K562 (cell line): ENCODE results near the gene PPOX. TPM values are rescaled to one million over a fixed set of nuclear protein-coding genes. Genes with fewer than 3 reads are reported as not detected.

Experiments used
- ATF7 ChIP-seq: fragments of 450-650 bp; IDR thresholded peaks from 2 replicates; pipeline ENCODE4 v1.7.1; 2014; ENCODE audit warnings: mild to moderate bottlenecking, moderate library complexity
- CHD1 ChIP-seq: fragments of 200-600 bp; sonication (generic); IDR thresholded peaks from one replicate; pipeline ENCODE4 v1.6.1; 2012; ENCODE audit warnings: mild to moderate bottlenecking, moderate library complexity, low read length, inconsistent platforms
- E2F3 ChIP-seq: fragments of 250-450 bp; sonication (Bioruptor Pico); IDR thresholded peaks from 2 replicates; pipeline ENCODE4 v1.4.0; 2020; ENCODE audit warnings: mild to moderate bottlenecking
- EHMT2 ChIP-seq: fragments of 450-650 bp; IDR thresholded peaks from 2 replicates; pipeline ENCODE4 v1.6.1; 2018; ENCODE audit warnings: antibody characterized with exemption
- ETV1 ChIP-seq: fragments of 450-650 bp; conservative IDR thresholded peaks from 2 replicates; pipeline ENCODE4 v1.6.1; 2016; ENCODE audit warnings: missing genetic modification characterization, control low read depth, low read depth, missing compliant biosample characterization
- FOXA3 ChIP-seq, 2 experiments: fragments of 450-650 bp in 1 of 2; sonication (generic) in 1 of 2; formaldehyde crosslinking; IDR thresholded peaks in 1 of 2; conservative IDR thresholded peaks in 1 of 2; 2 replicates each; pipeline versions ENCODE4 v1.4.0 to v1.8.0; 2020 to 2022; ENCODE audit warnings: mild to moderate bottlenecking in 2 of 2, missing genetic modification reagents in 1 of 2
- GABPB2 ChIP-seq: fragments of 250-450 bp; sonication (Bioruptor Pico); conservative IDR thresholded peaks from 2 replicates; pipeline ENCODE4 v1.5.1; 2021; ENCODE audit warnings: mild to moderate bottlenecking
- NCOA1 ChIP-seq: fragments of 450-650 bp; IDR thresholded peaks from 2 replicates; pipeline ENCODE4 v1.6.1; 2016; ENCODE audit warnings: low read depth
- NCOA2 ChIP-seq, 2 experiments: fragments of 450-650 bp; IDR thresholded peaks; 2 replicates each; pipeline ENCODE4 v1.6.1; 2018; ENCODE audit warnings: mild to moderate bottlenecking in 2 of 2, moderate library complexity in 1 of 2; ENCODE audit not compliant: partially characterized antibody in 2 of 2
- POLR2AphosphoS5 ChIP-seq: IDR thresholded peaks from 2 replicates; pipeline ENCODE4 v1.6.1; 2011; ENCODE audit warnings: mild to moderate bottlenecking, low read depth, low read length, moderate library complexity; ENCODE audit not compliant: control insufficient read depth, insufficient read depth
- PYGO2 ChIP-seq: fragments of 450-650 bp; IDR thresholded peaks from 2 replicates; pipeline ENCODE4 v1.6.1; 2016; ENCODE audit warnings: mild to moderate bottlenecking, missing genetic modification characterization, moderate library complexity, missing compliant biosample characterization
- RBM17 ChIP-seq: fragments of 200-400 bp; formaldehyde crosslinking; IDR thresholded peaks from 2 replicates; pipeline ENCODE4 v1.6.1; 2017; ENCODE audit warnings: low read depth, mild to moderate bottlenecking, low read length, borderline replicate concordance
- SMAD3 ChIP-seq: fragments of 450-650 bp; formaldehyde crosslinking; conservative IDR thresholded peaks from 2 replicates; pipeline ENCODE4 v1.4.0; 2020; ENCODE audit warnings: mild to moderate bottlenecking
- SP1 ChIP-seq: sonication (generic); formaldehyde crosslinking; IDR thresholded peaks from 2 replicates; pipeline ENCODE4 v1.8.1; 2022; ENCODE audit warnings: mild to moderate bottlenecking, missing genetic modification reagents
- ZNF140 ChIP-seq: fragments of 250-450 bp; sonication (Bioruptor Pico); IDR thresholded peaks from 2 replicates; pipeline ENCODE4 v1.8.0; 2021; ENCODE audit warnings: moderate library complexity, mild to moderate bottlenecking, inconsistent platforms
- ZNF316 ChIP-seq: fragments of 450-650 bp; IDR thresholded peaks from 2 replicates; pipeline ENCODE4 v1.6.1; 2016
- polyA plus RNA-seq, 8 experiments: library from polyadenylated mRNA; depleted of rRNA in 4 of 8; stranded (reverse) in 5 of 8; unstranded in 3 of 8; fragments of >200 nt; fragmentation: Nextera tagmentation in 2 of 8; fragmentation: Illumina TruSeq in 1 of 8; extraction: Ambion mirVana in 2 of 8; extraction: Trizol in 1 of 8; gene quantifications; 2 replicates each; pipeline versions ENCODE4 v1.2.1 to v1.2.3, GENCODE V29; 2011 to 2014; ENCODE audit warnings: inconsistent platforms in 1 of 8, missing spikeins in 1 of 8
- total RNA-seq, 7 experiments: library from RNA; depleted of rRNA in 6 of 7; stranded (reverse); fragments of >200 nt in 6 of 7; fragmentation: Illumina TruSeq in 2 of 7; extraction: Trizol in 2 of 7; gene quantifications; 2 replicates each; pipeline versions ENCODE4 v1.2.1 to v1.2.3, GENCODE V29; 2011 to 2021; ENCODE audit warnings: low replicate concordance in 1 of 7
- TF ChIP-seq, protein P1 (sequence below): fragments of 450-650 bp; IDR thresholded peaks from 2 replicates; pipeline ENCODE4 v1.6.1; 2017; ENCODE audit warnings: antibody characterized with exemption, mild to moderate bottlenecking
- TF ChIP-seq, protein P2 (sequence below): sonication (generic); formaldehyde crosslinking; IDR thresholded peaks from 2 replicates; pipeline ENCODE4 v1.8.0; 2022; ENCODE audit warnings: mild to moderate bottlenecking, missing genetic modification reagents
- TF ChIP-seq, protein P3 (sequence below): sonication (generic); formaldehyde crosslinking; IDR thresholded peaks from 2 replicates; pipeline ENCODE4 v1.9.0; 2022; ENCODE audit warnings: mild to moderate bottlenecking, missing genetic modification reagents
- TF ChIP-seq, protein P4 (sequence below), 3 experiments: IDR thresholded peaks in 2 of 3; conservative IDR thresholded peaks in 1 of 3; 2 replicates each; pipeline ENCODE4 v1.5.1; 2011 to 2012; ENCODE audit warnings: low read length in 3 of 3, mild to moderate bottlenecking in 3 of 3, control low read depth in 2 of 3, improper control_type of control experiment in 1 of 3, inconsistent platforms in 1 of 3, low read depth in 1 of 3, mixed read lengths in 1 of 3, moderate library complexity in 1 of 3; ENCODE audit not compliant: insufficient read depth in 2 of 3

PPOX gene
- total and polyA plus RNA-seq, 9 of the 15 experiments (the other 6 are each of a cell fraction or from before 2014, with no cell fraction given), result 17.0 to 57.1 (median 38.9) TPM

DNA sequence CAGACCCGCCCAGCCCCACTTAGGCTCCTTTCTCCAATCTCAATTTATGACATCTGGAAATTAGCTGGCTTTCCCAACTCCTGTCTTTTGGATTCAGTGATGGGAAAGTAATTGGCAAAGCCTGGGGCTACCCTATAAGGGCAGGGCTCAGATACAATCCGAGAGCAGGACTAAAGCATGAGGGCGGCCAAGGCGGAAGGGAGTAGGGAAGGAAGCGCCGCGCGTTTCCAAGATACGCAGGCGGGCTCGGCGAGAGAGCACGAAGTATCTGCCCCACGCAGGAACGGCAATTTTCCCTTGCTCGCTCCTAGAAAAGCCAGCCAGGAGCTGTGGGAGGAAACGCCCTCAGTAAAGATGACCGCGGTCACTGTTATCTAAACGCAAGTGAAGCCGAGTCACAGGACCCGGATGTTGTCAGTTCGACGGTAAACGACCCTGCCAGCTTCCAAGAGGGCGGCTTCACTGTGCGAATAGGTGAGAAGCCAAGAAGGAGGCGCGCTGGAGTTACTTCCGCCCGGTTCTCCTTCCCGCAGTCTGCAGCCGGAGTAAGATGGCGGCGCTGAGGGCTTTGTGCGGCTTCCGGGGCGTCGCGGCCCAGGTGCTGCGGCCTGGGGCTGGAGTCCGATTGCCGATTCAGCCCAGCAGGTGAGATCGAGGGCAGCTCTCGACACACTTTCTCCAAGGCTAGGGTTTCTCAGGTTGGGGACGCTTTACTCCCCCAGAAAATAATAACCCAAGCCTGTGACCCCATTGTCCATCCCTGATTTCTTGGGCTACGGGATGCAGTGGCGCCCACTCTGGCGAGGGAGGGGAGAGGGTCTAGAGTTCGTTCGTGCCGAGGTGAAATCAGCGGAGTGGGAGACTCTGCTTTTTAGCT is 35.8 kb downstream of the PPOX start, which contains the start of gene NDUFS2 (continued):
- TF ChIP-seq, protein P1, sequence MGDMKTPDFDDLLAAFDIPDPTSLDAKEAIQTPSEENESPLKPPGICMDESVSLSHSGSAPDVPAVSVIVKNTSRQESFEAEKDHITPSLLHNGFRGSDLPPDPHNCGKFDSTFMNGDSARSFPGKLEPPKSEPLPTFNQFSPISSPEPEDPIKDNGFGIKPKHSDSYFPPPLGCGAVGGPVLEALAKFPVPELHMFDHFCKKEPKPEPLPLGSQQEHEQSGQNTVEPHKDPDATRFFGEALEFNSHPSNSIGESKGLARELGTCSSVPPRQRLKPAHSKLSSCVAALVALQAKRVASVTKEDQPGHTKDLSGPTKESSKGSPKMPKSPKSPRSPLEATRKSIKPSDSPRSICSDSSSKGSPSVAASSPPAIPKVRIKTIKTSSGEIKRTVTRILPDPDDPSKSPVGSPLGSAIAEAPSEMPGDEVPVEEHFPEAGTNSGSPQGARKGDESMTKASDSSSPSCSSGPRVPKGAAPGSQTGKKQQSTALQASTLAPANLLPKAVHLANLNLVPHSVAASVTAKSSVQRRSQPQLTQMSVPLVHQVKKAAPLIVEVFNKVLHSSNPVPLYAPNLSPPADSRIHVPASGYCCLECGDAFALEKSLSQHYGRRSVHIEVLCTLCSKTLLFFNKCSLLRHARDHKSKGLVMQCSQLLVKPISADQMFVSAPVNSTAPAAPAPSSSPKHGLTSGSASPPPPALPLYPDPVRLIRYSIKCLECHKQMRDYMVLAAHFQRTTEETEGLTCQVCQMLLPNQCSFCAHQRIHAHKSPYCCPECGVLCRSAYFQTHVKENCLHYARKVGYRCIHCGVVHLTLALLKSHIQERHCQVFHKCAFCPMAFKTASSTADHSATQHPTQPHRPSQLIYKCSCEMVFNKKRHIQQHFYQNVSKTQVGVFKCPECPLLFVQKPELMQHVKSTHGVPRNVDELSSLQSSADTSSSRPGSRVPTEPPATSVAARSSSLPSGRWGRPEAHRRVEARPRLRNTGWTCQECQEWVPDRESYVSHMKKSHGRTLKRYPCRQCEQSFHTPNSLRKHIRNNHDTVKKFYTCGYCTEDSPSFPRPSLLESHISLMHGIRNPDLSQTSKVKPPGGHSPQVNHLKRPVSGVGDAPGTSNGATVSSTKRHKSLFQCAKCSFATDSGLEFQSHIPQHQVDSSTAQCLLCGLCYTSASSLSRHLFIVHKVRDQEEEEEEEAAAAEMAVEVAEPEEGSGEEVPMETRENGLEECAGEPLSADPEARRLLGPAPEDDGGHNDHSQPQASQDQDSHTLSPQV, result no peak; the same call in 1 of the 2 replicates
- no peak for TF ChIP-seq ZNF316
- no peak for TF ChIP-seq CHD1
- TF ChIP-seq NCOA2 (IDR thresholded peaks at IDR 0.05; ENCODE audit: partially characterized antibody in 2 of 2), result no peak
- no peak for TF ChIP-seq RBM17
- TF ChIP-seq, protein P2, sequence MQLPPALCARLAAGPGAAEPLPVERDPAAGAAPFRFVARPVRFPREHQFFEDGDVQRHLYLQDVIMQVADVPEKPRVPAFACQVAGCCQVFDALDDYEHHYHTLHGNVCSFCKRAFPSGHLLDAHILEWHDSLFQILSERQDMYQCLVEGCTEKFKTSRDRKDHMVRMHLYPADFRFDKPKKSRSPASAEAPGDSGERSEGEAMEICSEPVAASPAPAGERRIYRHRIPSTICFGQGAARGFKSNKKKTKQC (CRISPR knock-in tag), result peak; percentile 49
- TF ChIP-seq GABPB2 (CRISPR knock-in tag), result no peak
- TF ChIP-seq NCOA1, result no peak
- TF ChIP-seq FOXA3 (CRISPR knock-in tag; conservative IDR thresholded peaks at IDR 0.05 in 1 of 2, IDR thresholded peaks at IDR 0.05 in 1 of 2), result peak in 1 of 2 experiments; percentile 9; a peak in 1 of 4 replicates
- TF ChIP-seq, protein P3, sequence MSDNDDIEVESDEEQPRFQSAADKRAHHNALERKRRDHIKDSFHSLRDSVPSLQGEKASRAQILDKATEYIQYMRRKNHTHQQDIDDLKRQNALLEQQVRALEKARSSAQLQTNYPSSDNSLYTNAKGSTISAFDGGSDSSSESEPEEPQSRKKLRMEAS (CRISPR knock-in tag), result peak; percentile 67
- peak; percentile 84 for TF ChIP-seq POLR2AphosphoS5
- TF ChIP-seq PYGO2, result no peak
- TF ChIP-seq E2F3 (CRISPR knock-in tag), result peak; percentile 70; the same call in 1 of the 2 replicates
- TF ChIP-seq SP1 (CRISPR knock-in tag), result peak; percentile 65
- TF ChIP-seq ZNF140 (CRISPR knock-in tag), result no peak
- peak; percentile 75 for TF ChIP-seq ATF7
- TF ChIP-seq SMAD3 (CRISPR knock-in tag), result peak; percentile 36; the same call in 1 of the 2 replicates
- TF ChIP-seq, protein P4, sequence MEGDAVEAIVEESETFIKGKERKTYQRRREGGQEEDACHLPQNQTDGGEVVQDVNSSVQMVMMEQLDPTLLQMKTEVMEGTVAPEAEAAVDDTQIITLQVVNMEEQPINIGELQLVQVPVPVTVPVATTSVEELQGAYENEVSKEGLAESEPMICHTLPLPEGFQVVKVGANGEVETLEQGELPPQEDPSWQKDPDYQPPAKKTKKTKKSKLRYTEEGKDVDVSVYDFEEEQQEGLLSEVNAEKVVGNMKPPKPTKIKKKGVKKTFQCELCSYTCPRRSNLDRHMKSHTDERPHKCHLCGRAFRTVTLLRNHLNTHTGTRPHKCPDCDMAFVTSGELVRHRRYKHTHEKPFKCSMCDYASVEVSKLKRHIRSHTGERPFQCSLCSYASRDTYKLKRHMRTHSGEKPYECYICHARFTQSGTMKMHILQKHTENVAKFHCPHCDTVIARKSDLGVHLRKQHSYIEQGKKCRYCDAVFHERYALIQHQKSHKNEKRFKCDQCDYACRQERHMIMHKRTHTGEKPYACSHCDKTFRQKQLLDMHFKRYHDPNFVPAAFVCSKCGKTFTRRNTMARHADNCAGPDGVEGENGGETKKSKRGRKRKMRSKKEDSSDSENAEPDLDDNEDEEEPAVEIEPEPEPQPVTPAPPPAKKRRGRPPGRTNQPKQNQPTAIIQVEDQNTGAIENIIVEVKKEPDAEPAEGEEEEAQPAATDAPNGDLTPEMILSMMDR (IDR thresholded peaks at IDR 0.05 in 2 of 3, conservative IDR thresholded peaks at IDR 0.05 in 1 of 3; ENCODE audit: insufficient read depth in 2 of 3, low read depth in 1 of 3, low read length in 3 of 3), result peak in 1 of 3 experiments; percentile 35; a peak in 2 of 6 replicates
- TF ChIP-seq ETV1 (tag), result peak; percentile 89
- TF ChIP-seq EHMT2, result no peak
